GM19025 (cell line): ENCODE data around the gene REEP3.
"Not testable (repeated sequence)": the region's sequence is repeated elsewhere in the genome, so short reads cannot be mapped to it uniquely, and the experiment has no call there.

Experiments used
- ATAC-seq: cut with Tn5 transposase; IDR thresholded peaks from one replicate; pipeline ENCODE4 v1.9.1; 2021; ENCODE audit warnings: mild to moderate bottlenecking, low read depth, moderate library complexity; ENCODE audit not compliant: unreplicated experiment

REEP3 gene

DNA sequence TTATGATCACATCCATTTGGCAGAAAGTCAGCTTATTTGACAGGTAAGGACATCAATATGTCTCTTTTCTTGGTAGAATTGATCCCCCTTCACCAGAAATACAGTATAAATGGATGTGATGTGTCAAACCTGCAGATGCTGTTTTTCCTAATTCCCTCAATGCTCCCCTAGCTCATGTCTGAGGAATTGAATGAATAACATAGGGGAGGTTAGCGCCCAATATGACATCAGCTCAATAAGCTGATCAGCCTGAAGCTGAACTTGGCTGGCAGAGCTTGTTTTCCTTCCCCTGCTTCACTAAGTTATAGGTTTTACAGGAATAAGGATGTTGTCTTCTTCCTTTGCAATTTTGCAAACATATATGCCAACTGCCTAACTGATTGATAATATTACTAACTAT lies 132.5 kb downstream of the REEP3 start:
- ATAC-seq, result no peak

GRCh38 chr10:63657761-63658160 lies 136.6 kb downstream of the REEP3 start:
- ATAC-seq, result no peak

DNA sequence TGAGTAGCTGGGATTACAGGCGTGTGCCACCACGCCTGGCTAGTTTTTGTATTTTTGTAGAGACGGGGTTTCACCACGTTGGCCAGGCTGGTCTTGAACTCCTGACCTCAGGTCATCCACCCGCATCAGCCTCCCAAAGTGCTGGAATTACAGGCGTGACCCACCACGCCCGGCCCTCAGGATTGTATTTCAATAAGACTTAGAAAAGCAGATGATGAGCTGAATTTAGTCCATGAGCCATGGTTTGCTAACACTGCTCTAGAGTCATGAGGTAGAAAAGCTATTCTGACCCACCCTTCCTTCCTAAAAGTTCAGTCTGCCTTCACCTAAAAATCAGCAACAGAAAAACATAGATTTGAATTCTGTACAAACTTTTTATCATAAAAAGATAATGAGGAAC lies 139.7 kb downstream of the REEP3 start:
- not testable (repeated sequence) for ATAC-seq

- no peak for ATAC-seq
Measured at GRCh38 chr10:63661347-63661746, 140.1 kb downstream of the REEP3 start.

DNA sequence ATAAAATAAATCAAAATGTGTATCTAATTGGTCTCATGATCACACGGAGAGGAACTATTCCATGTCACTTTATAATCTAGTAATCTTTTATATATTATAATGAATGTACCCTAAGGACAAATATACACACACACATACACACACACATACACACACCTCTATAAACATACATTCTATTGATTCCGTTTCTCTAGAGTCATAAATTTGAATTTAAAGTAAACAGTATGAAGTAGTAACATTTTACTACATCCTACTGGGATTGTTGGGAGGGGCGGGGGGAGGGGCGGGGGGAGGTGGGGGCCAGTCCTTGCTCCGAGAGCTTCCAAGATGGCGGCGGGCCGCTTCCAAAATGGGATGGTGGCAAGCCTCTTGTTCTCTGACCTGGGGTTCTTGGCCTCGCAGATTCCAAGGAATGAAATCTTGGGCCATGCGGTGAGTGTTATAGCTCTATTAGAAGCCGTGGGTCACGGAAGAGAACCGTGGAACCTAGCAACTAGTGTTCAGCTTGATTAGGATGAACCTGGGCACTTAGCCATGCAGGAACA lies 143.2 kb downstream of the REEP3 start:
- ATAC-seq, result no peak

DNA sequence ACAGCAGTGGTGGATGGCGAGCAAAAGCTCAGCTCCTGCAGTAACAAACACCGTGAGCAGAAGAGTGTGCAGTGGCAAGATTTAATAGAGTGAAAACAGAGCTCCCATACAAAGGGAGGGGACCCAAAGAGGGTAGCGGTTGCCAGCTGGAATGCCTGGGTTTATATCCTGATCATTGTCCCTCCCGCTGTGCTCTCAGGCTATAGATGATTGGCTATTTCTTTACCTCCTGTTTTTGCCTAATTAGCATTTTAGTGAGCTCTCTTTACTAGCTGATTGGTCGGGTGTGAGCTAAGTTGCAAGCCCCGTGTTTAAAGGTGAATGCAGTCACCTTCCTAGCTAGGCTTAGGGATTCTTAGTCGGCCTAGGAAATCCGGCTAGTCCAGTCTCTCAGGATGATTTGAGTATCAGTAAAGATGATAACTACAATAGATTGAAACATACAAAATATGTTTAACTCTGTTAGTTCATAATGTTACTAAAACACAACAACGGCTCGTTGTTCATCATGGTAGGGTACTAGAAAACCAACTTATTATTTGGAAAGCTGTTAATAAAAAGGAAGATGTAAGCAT lies 143.9 kb downstream of the REEP3 start:
- ATAC-seq, result not testable (repeated sequence)

GRCh38 chr10:63665670-63666134 lies 144.5 kb downstream of the REEP3 start:
- no peak for ATAC-seq

DNA sequence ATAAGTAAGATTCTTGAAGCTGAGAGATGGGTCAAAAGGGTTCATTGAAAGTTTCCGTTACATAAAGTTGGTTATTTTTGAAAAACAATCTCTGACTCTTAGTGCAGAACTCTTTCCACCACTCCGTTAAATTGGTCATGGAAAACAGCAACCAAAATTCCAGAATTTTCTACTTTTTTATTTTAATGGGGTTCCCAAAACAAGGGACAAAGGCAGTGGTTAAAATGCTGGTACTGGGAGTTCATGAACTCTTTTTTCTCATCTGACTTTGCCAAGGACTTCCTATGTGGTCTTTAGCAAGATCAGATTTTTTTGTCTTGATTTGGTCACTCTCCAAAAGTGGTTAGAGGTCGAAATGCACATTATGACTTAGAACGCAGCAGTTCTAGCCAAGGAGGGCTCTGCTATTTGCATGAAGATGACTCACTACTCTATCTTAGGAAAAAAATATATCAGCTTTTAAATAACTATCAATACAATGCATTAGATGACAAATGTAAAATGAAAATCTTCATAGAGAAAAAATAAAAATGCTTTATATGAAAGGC lies 145.7 kb downstream of the REEP3 start:
- peak; percentile 55 for ATAC-seq

DNA sequence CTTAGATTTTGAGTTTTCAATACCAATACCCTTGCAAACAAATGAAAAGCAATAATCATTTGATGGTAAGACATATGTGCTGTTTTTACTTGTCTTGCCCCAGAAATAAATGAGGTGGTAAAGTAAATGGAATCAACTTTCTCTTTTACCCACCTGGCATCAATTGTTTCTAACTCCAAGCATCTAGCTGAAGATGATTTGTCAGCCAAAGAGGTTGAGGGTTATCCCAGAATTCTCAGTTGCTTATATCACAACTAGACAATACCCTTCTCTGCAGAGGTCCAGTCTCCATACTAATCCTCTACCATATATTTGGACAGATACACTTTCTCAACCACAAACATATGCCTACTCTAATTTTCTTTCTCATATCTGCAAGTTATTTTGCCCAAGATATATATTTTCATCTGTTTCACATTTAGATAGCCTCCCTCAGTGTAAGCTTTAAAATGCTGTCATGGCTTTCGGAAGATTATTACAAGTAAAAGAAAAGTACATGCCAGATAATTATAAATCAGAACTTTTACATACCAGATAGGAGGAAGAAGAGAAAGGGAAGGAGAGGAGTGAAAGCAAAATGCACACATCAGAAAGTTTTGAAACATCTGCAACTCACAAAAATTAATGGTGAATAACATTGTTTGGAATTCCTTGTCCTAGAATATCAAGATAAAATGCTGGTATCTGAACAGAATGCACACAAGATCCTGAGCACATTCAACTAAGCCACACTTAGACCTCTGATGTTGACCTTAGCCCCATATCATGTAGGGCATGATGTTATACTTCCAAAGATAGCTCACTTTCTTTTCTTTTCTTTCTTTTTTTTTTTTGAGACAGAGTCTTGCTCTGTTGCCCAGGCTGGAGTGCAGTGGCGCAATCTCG lies 146.6 kb downstream of the REEP3 start:
- no peak for ATAC-seq

DNA sequence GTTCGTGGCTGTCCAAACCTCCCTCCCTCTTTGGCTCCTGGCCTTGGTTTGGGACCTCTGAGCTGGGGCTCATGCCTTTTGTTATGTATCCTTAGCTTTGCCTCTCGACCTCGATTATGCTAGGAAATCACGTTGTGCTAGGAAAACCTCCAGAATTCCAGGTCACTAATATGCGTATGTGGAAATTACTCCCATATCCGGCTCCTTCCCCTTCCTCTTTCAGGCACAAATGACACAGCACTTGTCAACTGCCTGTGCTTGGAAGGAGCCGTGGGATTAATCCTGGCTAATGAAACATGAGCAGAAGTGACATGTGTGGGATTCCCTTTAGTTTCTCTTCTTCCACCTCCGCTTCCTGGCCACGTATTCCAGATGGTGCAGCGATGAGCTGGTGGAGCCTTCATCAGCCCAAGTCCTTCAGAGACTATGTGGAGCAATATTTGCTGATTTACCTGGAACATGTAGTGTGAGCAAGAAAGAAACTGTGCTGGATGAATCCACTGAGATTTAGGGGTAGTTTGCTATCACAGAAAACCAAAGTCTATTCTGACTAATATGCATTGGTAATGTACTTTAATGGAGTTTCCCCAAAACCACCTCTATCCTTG lies 149.2 kb downstream of the REEP3 start:
- peak; percentile 43 for ATAC-seq

GRCh38 chr10:63671317-63671937 lies 150.2 kb downstream of the REEP3 start:
- no peak for ATAC-seq

DNA sequence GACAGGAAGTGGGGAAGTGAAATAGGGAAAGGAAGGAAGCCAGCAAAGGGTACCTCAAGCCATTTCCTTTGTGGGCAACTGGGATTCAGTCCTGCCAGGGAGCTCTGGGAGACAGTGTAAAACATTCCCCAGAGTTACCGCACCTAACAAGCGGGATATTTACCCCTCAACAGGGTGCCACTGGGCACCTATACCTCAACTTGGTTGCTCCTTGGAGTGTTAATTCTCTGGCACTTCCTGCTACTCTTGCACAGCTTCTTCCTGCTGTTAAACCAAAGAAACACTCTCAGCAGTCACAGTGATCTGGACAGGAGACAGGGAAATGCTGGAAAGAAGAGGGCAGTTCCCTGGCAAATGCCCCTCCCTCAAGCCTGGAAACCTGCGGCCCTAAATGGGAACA lies 151.3 kb downstream of the REEP3 start:
- no peak for ATAC-seq

DNA sequence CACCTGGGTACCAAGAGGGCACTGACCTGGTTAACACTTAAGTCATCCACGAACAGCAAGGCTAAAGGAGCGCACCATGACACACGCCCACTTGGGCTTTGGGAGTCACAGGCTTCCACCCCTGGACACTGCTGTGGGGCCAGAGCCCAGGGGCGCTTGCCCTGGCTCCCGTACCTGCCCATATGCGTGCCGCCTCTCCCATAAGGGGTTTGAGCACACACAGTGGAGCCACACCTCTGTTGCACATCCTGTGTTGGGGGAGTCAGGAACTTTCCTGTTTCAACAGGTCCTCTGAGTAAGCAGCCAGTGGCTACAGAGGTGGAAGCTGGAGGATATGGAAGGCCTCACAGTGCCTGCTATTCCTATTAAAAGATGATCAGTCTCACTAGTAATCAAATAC lies 152.0 kb downstream of the REEP3 start:
- ATAC-seq, result no peak

- ATAC-seq, result no peak
Measured at GRCh38 chr10:63673846-63674245, 152.6 kb downstream of the REEP3 start.
